ENCODE results near the gene TOMM7. TPM values are rescaled to one million over a fixed set of nuclear protein-coding genes. Genes with fewer than 3 reads are reported as not detected.

Gene TOMM7
- total RNA-seq, 1 donor from 2014 or later = 376 TPM

GRCh38 chr7:22787951-22788350, 34.7 kb downstream of the TOMM7 start:
- TF ChIP-seq, protein P1, sequence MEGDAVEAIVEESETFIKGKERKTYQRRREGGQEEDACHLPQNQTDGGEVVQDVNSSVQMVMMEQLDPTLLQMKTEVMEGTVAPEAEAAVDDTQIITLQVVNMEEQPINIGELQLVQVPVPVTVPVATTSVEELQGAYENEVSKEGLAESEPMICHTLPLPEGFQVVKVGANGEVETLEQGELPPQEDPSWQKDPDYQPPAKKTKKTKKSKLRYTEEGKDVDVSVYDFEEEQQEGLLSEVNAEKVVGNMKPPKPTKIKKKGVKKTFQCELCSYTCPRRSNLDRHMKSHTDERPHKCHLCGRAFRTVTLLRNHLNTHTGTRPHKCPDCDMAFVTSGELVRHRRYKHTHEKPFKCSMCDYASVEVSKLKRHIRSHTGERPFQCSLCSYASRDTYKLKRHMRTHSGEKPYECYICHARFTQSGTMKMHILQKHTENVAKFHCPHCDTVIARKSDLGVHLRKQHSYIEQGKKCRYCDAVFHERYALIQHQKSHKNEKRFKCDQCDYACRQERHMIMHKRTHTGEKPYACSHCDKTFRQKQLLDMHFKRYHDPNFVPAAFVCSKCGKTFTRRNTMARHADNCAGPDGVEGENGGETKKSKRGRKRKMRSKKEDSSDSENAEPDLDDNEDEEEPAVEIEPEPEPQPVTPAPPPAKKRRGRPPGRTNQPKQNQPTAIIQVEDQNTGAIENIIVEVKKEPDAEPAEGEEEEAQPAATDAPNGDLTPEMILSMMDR (IDR thresholded peaks at IDR 0.05) = no peak
- no peak for ATAC-seq

GRCh38 chr7:22786290-22786932, 36.2 kb downstream of the TOMM7 start:
- no peak for DNase-seq
- Histone ChIP-seq H3K4me3 (no peak overlapping the region), H3K4me1 (no peaks in the 10 kb centered on the region), H3K9me3 (no peaks in the 10 kb centered on the region), H3K27me3 (ENCODE audit: low read depth) (no peaks in the 10 kb centered on the region), H3K36me3 (no peaks in the 10 kb centered on the region), H3K27ac (no peak overlapping the region)
- no peak for ATAC-seq
- TF ChIP-seq, protein P1 (IDR thresholded peaks at IDR 0.05) = no peak
- intact Hi-C loops (cut with DNase I) = no loop called here

More at GRCh38 chr7:22787951-22788350, 34.7 kb downstream of the TOMM7 start:
- Histone ChIP-seq H3K27ac (no peak overlapping the region), H3K9me3 (no peaks in the 10 kb centered on the region), H3K36me3 (no peaks in the 10 kb centered on the region), H3K27me3 (ENCODE audit: low read depth) (no peaks in the 10 kb centered on the region), H3K4me1 (no peaks in the 10 kb centered on the region), H3K4me3 (no peak overlapping the region)
- intact Hi-C loops (cut with DNase I) = no loop called here
- no peak for DNase-seq

GRCh38 chr7:22784346-22784745, 38.3 kb downstream of the TOMM7 start:
- ATAC-seq = no peak
- no peak for DNase-seq
- no peaks in the 10 kb centered on the region for H3K4me1 ChIP-seq
- no peaks in the 10 kb centered on the region for H3K36me3 ChIP-seq
- H3K9me3 ChIP-seq = no peaks in the 10 kb centered on the region
- H3K27ac ChIP-seq = no peak overlapping the region
- H3K4me3 ChIP-seq = no peak overlapping the region
- intact Hi-C loops (cut with DNase I) = no loop called here
- no peaks in the 10 kb centered on the region for H3K27me3 ChIP-seq (ENCODE audit: low read depth)
- TF ChIP-seq, protein P1 (IDR thresholded peaks at IDR 0.05) = no peak

DNA sequence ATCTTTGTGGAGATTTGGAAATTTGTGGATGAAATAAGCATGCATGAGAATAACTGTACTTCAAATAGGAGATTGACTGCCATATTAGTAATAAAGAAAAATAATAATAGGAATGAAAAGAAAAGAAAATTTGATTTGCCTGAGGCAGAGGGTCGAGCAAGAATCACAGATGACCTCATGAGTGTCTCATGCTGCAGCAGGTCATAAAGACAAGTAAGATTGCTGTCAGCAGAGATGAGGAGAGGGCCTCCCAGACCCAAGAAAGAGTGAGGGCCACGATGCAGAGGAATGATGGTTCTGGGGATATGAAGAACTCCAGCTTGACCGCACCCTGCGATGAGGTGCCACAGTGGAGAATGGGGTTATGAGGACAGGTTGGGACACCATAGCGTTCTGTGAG, 39.2 kb downstream of the TOMM7 start:
- Histone ChIP-seq H3K4me1 (no peaks in the 10 kb centered on the region), H3K27me3 (ENCODE audit: low read depth) (no peaks in the 10 kb centered on the region), H3K9me3 (no peaks in the 10 kb centered on the region), H3K27ac (no peak overlapping the region), H3K4me3 (no peak overlapping the region), H3K36me3 (no peaks in the 10 kb centered on the region)
- DNase-seq (no peak), ATAC-seq (no peak)
- intact Hi-C loops (cut with DNase I) = no loop called here
- TF ChIP-seq, protein P1 (IDR thresholded peaks at IDR 0.05) = no peak

DNA sequence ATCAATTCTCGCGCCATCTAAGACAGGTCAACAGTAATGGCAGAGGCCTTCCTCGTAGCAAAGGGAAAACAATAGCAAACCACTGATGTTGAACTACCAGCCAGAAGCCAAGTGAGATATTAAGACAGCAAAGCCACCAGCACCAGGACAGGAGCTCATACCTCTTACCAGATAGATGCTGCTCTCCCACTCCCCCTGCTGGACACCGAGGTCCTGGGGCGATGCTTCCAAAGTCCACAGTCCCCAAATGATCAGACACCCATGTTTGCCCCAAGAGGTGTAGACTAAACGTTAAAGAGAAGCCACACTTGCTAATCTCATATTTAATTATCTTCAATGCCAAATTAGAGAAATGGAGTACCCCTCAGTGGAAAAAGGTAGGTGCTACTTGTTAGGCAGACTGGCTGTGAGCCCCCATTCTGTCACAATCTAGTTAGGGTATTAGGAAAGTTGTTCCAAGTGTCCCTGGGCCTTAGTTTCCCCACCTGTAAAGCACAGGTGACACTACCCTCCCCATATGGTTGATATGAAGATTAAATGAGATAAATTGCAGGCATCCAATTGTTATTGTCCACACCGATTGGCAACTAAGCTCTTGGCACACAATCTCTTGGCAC, 39.9 kb downstream of the TOMM7 start:
- Histone ChIP-seq H3K27ac (no peak overlapping the region), H3K4me1 (no peaks in the 10 kb centered on the region), H3K9me3 (no peaks in the 10 kb centered on the region), H3K4me3 (no peak overlapping the region), H3K27me3 (ENCODE audit: low read depth) (no peaks in the 10 kb centered on the region), H3K36me3 (no peaks in the 10 kb centered on the region)
- intact Hi-C loops (cut with DNase I) = no loop called here
- TF ChIP-seq, protein P1 (IDR thresholded peaks at IDR 0.05) = peak; percentile 84
- ATAC-seq (peak; percentile 84 to 88), DNase-seq (peak; percentile 78)
